ENCODE results near the gene CTIF.
"Not testable (repeated sequence)": the region's sequence is repeated elsewhere in the genome, so short reads cannot be mapped to it uniquely, and the experiment has no call there.

CTIF gene

GRCh38 chr18:48803518-48803917 is 264.7 kb downstream of the CTIF start:
- DNase-seq (ENCODE audit: low read depth in 2 of 2), result no peak

GRCh38 chr18:48803951-48804855 is 265.4 kb downstream of the CTIF start:
- DNase-seq (ENCODE audit: low read depth in 2 of 2), result no peak

GRCh38 chr18:48804856-48805610 is 266.2 kb downstream of the CTIF start:
- DNase-seq (ENCODE audit: low read depth in 2 of 2), result no peak

GRCh38 chr18:48805826-48806535 is 267.1 kb downstream of the CTIF start:
- DNase-seq (ENCODE audit: low read depth in 2 of 2), result no peak

- peak; percentile 28 to 30 for DNase-seq (ENCODE audit: low read depth in 2 of 2)
Measured at GRCh38 chr18:48806551-48807261, 267.9 kb downstream of the CTIF start.

- peak in 1 of 2 experiments; percentile 11 for DNase-seq (ENCODE audit: low read depth in 2 of 2)
Measured at GRCh38 chr18:48808476-48808875, 269.6 kb downstream of the CTIF start.

GRCh38 chr18:48809365-48809764 is 270.5 kb downstream of the CTIF start:
- no peak for DNase-seq (ENCODE audit: low read depth in 2 of 2)

GRCh38 chr18:48810805-48811204 is 272.0 kb downstream of the CTIF start:
- DNase-seq (ENCODE audit: low read depth in 2 of 2), result no peak

- no peak for DNase-seq (ENCODE audit: low read depth in 2 of 2)
Measured at GRCh38 chr18:48811401-48811800, 272.6 kb downstream of the CTIF start.

GRCh38 chr18:48811977-48812451 is 273.2 kb downstream of the CTIF start:
- not testable (repeated sequence) for DNase-seq (ENCODE audit: low read depth in 2 of 2)

- DNase-seq (ENCODE audit: low read depth in 2 of 2), result no peak
Measured at GRCh38 chr18:48813321-48813720, 274.5 kb downstream of the CTIF start.

- no peak for DNase-seq (ENCODE audit: low read depth in 2 of 2)
Measured at GRCh38 chr18:48813833-48814489, 275.1 kb downstream of the CTIF start.

- no peak for DNase-seq (ENCODE audit: low read depth in 2 of 2)
Measured at GRCh38 chr18:48814490-48815178, 275.8 kb downstream of the CTIF start.

GRCh38 chr18:48815179-48815515 is 276.3 kb downstream of the CTIF start:
- DNase-seq (ENCODE audit: low read depth in 2 of 2), result no peak

- no peak for DNase-seq (ENCODE audit: low read depth in 2 of 2)
Measured at GRCh38 chr18:48815581-48816324, 276.9 kb downstream of the CTIF start.

GRCh38 chr18:48816554-48816953 is 277.7 kb downstream of the CTIF start:
- DNase-seq (ENCODE audit: low read depth in 2 of 2), result no peak

- no peak for DNase-seq (ENCODE audit: low read depth in 2 of 2)
Measured at GRCh38 chr18:48817021-48817461, 278.2 kb downstream of the CTIF start.

- DNase-seq (ENCODE audit: low read depth in 2 of 2), result no peak
Measured at GRCh38 chr18:48818329-48819254, 279.8 kb downstream of the CTIF start.
